Nephron progenitor cell (in vitro differentiated cells): ENCODE measurements around the gene CEP131.

Experiments
- DNase-seq: peaks from one replicate; pipeline ENCODE4 v3.0.0; 2021
- H3K27ac Mint-ChIP-seq: 2 replicates; pipeline ENCODE4 v1.8.0; 2021; ENCODE audit warnings: mild to moderate bottlenecking, moderate library complexity, mixed read lengths
- H3K27me3 Mint-ChIP-seq: 2 replicates; pipeline ENCODE4 v1.8.0; 2021; ENCODE audit warnings: mild to moderate bottlenecking, low read depth, mixed read lengths; ENCODE audit not compliant: poor library complexity
- H3K36me3 Mint-ChIP-seq: 2 replicates; pipeline ENCODE4 v1.8.0; 2021; ENCODE audit warnings: low read depth, mixed read lengths
- H3K4me1 Mint-ChIP-seq: 2 replicates; pipeline ENCODE4 v1.8.0; 2021; ENCODE audit warnings: mixed read lengths
- H3K4me3 Mint-ChIP-seq: 2 replicates; pipeline ENCODE4 v1.8.0; 2021; ENCODE audit warnings: mild to moderate bottlenecking, moderate library complexity, mixed read lengths
- H3K9me3 Mint-ChIP-seq: 2 replicates; pipeline ENCODE4 v1.8.0; 2021; ENCODE audit warnings: mild to moderate bottlenecking, moderate library complexity, mixed read lengths
- TF ChIP-seq, protein P1 (sequence below): fragments of 200-600 bp; sonication (generic); IDR thresholded peaks from 2 replicates; pipeline ENCODE4 v1.5.0; 2021; ENCODE audit warnings: antibody characterized with exemption

The CEP131 gene

DNA sequence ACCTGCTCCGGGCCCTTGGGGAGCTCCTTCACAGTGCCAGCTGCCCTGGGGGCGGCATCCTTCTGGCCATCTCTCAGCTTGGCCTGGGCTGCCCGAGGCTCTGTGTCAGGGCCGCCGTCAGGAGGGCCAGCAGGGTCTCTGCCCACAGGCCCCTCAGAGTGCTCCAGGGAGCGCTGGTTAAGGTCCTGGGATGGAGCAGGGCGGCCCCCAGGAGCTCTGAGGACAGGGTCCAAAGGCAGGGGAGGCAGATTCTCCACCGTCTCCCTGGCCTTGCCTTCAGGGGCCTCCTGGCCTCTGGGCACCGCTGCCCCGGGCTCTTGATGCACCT is 23.5 kb upstream of the CEP131 start:
- Mint-ChIP-seq H3K36me3 (peaks cover 4% of the 10 kb centered on the region), H3K9me3 (no peaks in the 10 kb centered on the region), H3K27me3 (peaks cover 4% of the 10 kb centered on the region), H3K27ac (no peak overlapping the region), H3K4me3 (no peak overlapping the region), H3K4me1 (peaks cover 42% of the 10 kb centered on the region)
- TF ChIP-seq, protein P1, sequence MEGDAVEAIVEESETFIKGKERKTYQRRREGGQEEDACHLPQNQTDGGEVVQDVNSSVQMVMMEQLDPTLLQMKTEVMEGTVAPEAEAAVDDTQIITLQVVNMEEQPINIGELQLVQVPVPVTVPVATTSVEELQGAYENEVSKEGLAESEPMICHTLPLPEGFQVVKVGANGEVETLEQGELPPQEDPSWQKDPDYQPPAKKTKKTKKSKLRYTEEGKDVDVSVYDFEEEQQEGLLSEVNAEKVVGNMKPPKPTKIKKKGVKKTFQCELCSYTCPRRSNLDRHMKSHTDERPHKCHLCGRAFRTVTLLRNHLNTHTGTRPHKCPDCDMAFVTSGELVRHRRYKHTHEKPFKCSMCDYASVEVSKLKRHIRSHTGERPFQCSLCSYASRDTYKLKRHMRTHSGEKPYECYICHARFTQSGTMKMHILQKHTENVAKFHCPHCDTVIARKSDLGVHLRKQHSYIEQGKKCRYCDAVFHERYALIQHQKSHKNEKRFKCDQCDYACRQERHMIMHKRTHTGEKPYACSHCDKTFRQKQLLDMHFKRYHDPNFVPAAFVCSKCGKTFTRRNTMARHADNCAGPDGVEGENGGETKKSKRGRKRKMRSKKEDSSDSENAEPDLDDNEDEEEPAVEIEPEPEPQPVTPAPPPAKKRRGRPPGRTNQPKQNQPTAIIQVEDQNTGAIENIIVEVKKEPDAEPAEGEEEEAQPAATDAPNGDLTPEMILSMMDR: no peak
- DNase-seq: no peak

DNA sequence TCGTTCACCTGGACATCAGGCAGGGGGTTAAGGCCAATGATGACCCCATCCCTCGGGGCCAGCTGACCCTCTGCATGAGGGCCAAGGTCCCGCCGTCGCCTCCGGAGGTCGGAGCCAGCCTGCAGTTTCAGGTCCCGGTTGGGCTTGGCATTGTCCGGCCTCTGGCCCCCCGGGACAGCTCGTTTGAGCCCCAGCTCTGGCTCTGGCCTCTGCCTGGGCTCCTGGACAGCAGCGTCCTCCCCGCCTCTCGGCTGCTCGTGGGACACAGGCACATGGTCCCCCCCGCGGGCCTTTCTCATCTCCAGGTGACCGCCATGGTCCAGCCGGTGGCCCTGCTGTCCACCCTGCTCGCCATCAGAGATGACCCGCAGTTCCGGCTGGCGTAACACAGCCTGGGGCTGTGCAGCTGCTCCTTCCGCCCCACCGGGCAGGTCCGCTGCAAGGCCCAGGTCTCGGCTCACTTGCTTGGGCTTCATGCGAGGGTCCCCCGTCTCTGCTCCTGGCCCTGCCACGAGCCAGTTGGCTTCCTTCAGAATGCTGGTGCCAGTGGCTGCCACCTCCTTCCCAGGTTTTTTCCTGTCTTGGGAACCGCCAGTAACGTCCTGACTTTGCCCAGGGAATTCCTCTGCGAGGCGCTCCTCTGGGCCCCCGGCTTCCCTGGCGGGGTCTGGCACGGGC is 23.0 kb upstream of the CEP131 start:
- no peak overlapping the region for H3K4me3 Mint-ChIP-seq
- TF ChIP-seq, protein P1: no peak
- H3K27me3 Mint-ChIP-seq: peaks cover 4% of the 10 kb centered on the region
- H3K27ac Mint-ChIP-seq: peak overlapping the region; percentile 29
- H3K4me1 Mint-ChIP-seq: peaks cover 42% of the 10 kb centered on the region
- H3K9me3 Mint-ChIP-seq: no peaks in the 10 kb centered on the region
- DNase-seq: no peak
- H3K36me3 Mint-ChIP-seq: peaks cover 4% of the 10 kb centered on the region

DNA sequence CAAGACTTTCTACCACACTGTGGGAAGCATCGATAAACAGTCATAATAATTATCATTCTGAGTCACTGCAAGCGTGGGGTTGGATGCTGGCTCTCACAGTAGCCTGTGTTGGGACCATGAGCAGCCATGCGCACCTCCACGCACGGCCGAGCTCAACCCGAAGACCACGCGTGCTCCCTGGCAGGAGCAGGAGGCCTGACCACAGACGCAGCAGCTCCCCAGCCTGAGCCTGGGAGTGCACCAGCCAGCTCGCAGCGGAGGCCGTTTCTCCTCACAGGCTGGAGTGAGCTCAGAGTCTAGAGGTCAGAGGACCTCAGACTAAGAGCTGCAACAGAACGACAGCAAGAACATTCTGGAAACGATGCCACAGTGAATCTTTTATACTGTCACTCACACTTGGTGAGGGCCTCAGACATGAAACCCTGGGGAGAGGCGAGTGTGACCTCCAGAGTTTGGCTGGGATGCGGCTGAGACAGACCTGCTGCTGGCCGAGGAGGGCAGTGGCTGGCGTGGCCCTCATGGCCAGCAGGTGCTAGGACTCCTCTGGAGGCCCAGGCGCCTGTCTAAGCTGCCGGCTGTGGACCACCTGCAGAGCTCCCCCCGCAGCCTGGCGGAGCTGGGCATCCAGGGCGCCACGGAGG is 22.4 kb upstream of the CEP131 start:
- DNase-seq: peak; percentile 36
- TF ChIP-seq, protein P1: no peak
- Mint-ChIP-seq H3K4me1 (peaks cover 43% of the 10 kb centered on the region), H3K4me3 (no peak overlapping the region), H3K36me3 (peaks cover 4% of the 10 kb centered on the region), H3K27me3 (peaks cover 4% of the 10 kb centered on the region), H3K9me3 (no peaks in the 10 kb centered on the region), H3K27ac (peak overlapping the region; percentile 88)

DNA sequence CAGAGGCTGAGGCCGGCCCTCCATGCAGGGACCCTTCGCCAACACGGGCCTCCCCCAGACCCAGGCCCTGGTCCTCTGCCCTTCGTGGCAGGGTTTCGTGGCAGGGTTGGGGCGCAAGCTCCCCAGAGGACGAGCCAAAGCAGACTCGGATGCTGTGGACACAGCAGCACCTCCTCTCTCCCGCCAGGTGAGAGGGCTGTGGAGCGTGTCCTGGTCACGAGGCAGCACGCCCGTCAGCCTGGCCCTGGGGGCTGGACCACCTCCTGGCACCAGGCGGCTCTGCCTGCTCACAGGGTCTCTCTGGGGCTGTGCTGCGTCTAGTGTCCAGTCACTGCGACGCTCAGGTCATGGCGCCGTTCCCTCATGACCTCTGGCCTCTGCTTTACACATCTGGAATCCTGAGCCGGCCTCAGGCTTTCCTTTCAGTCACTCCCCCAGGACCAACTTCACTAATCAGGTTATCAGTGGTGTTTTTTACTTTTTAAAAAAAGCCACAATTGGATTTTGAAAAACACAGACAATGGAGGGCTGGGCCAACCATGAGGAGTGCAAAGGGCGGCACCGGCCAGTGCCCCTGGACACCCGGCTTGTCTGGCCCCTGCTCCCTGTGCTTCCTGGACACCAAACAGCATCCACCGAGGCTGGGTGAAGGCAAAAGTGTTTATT is 21.7 kb upstream of the CEP131 start:
- H3K27me3 Mint-ChIP-seq: peaks cover 4% of the 10 kb centered on the region
- TF ChIP-seq, protein P1: no peak
- DNase-seq: no peak
- no peak overlapping the region for H3K4me3 Mint-ChIP-seq
- no peaks in the 10 kb centered on the region for H3K9me3 Mint-ChIP-seq
- peaks cover 4% of the 10 kb centered on the region for H3K36me3 Mint-ChIP-seq
- peak overlapping the region; percentile 88 for H3K27ac Mint-ChIP-seq
- peaks cover 50% of the 10 kb centered on the region for H3K4me1 Mint-ChIP-seq

DNA sequence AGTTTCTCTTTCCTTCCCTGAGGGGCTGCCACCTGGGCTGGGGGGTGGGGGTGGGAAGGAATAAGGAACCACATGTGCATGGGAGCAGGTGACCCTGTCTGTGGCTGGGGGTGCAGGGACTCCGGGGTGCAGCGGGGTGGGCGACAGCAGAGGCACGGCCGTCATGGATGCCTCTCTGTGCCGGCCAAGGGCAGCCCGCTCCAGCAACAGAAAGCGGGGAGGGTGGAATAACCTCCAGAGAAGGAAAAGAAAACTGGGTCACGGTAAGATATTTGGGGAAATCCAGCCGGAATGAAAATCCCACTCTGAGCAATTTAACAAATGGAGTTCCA is 20.5 kb upstream of the CEP131 start:
- Mint-ChIP-seq H3K27me3 (peaks cover 4% of the 10 kb centered on the region), H3K4me3 (no peak overlapping the region), H3K4me1 (peaks cover 46% of the 10 kb centered on the region), H3K9me3 (no peaks in the 10 kb centered on the region), H3K27ac (no peak overlapping the region), H3K36me3 (peaks cover 1% of the 10 kb centered on the region)
- TF ChIP-seq, protein P1: no peak
- DNase-seq: no peak
